ENCODE results near the gene BTAF1. TPM values are rescaled to one million over a fixed set of nuclear protein-coding genes. Genes with fewer than 3 reads are reported as not detected.
A peak's percentile ranks its signal among the peaks of the same experiment; 100 is the strongest.

BTAF1 gene
- total RNA-seq, 1 experiment from 2014 or later, result 49.6 TPM

DNA sequence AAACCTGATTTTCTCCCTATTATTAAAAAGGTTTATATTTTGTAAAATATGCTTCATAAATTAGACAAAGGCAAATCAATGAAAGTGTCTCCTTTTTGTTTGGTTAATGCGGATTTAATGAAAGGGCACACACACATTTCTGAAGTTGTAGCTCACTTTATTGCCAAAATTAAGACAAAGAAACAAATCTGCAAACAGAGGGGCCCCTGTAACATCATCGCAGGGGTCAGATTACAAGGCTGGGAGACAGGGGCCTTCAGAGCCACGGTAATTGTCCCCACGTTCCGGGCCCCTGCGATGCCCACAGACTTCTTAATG, 36.7 kb upstream of the BTAF1 start (continued):
- TF ChIP-seq PREB (CRISPR knock-in tag; IDR thresholded peaks at IDR 0.05; ENCODE audit: borderline replicate concordance) (no peak), GABPB1 (CRISPR knock-in tag; IDR thresholded peaks at IDR 0.05) (no peak), ZNF532 (CRISPR knock-in tag; IDR thresholded peaks at IDR 0.05; ENCODE audit: borderline replicate concordance) (no peak), FOXP1 (CRISPR knock-in tag; IDR thresholded peaks at IDR 0.05; ENCODE audit: borderline replicate concordance) (no peak), SMAD3 (CRISPR knock-in tag; IDR thresholded peaks at IDR 0.05; ENCODE audit: borderline replicate concordance) (no peak), ZNF512 (CRISPR knock-in tag; IDR thresholded peaks at IDR 0.05; ENCODE audit: borderline replicate concordance) (no peak), ZNF263 (CRISPR knock-in tag; IDR thresholded peaks at IDR 0.05; ENCODE audit: low read depth) (no peak)

DNA sequence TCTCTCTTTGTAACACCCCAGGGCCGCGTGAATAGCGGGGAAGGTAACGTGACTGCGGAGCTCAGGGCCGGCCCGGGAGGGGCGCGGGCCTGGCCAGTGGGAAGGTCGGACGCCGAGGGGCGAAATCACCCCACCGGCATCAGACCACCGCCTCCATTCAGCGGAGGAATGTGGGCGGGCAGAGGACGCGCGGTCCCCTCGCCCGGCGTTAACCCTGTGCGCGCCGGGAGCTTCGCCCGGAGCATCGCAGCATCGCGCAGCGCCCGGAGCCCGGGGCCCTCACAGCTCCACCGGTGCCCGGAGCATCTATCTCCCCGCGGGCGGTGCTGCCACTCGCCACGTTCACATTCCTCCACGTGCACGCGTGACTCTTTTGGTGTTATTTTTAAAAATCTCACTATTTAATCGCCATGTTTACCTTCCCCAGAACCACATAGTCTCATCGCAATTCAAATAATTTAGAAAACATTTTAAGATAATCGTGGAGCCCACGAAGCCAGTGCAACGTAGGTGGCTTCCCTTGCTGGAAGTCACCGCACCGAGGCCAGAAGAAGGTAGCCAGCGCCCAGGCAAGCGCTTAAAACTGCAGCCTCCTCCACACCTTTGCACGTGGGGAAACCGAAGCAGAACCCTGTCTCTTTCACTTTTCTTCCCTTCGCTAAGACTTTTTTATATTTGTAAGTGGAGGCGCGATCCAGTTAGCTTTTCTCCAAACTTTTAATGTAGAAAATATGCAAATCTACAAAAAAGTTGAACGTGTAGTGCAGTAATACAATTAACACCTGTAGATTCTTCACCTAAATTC, 36.1 kb upstream of the BTAF1 start:
- ChIA-PET CTCF (interaction anchor here (0.6 to 2.5 kb wide), 5 partner anchors 16 to 41 kb away, joined by 3 to 12 read pairs (median 5); no protein-coding TSS in a partner anchor), POLR2A (interaction anchor here (1.0 to 1.9 kb wide), 8 partner anchors 13 to 91 kb away, joined by 3 to 18 read pairs (median 5); partner anchors contain the start of genes BTAF1, FGFBP3 and TNKS2)
- peak; percentile 92 for DNase-seq (ENCODE audit: low spot score)
- peak overlapping the region; percentile 66 for H3K4me3 Mint-ChIP-seq
- peak overlapping the region; percentile 99 for H3K27ac Mint-ChIP-seq
- peak; percentile 92 for ATAC-seq
- no peaks in the 10 kb centered on the region for H3K36me3 Mint-ChIP-seq
- peaks cover 61% of the 10 kb centered on the region for H3K4me1 Mint-ChIP-seq
- H3K9me3 Mint-ChIP-seq, result no peaks in the 10 kb centered on the region
- no peaks in the 10 kb centered on the region for H3K27me3 Mint-ChIP-seq (ENCODE audit: low read depth)
- TF ChIP-seq TP53 (CRISPR knock-in tag; IDR thresholded peaks at IDR 0.05) (no peak), TCF7 (CRISPR knock-in tag; IDR thresholded peaks at IDR 0.05; ENCODE audit: low read depth) (no peak; the same call in 1 of the 2 replicates), SMAD4 (CRISPR knock-in tag; IDR thresholded peaks at IDR 0.05) (peak; percentile 33; the same call in 1 of the 2 replicates), SOX15 (CRISPR knock-in tag; IDR thresholded peaks at IDR 0.05) (no peak), FOXP1 (CRISPR knock-in tag; IDR thresholded peaks at IDR 0.05; ENCODE audit: borderline replicate concordance) (peak; percentile 91), ZNF317 (CRISPR knock-in tag; IDR thresholded peaks at IDR 0.05; ENCODE audit: borderline replicate concordance, low read depth) (peak; percentile 23; the same call in 1 of the 2 replicates), CBFB (CRISPR knock-in tag; IDR thresholded peaks at IDR 0.05; ENCODE audit: low read depth) (peak; percentile 95), SMAD3 (CRISPR knock-in tag; IDR thresholded peaks at IDR 0.05; ENCODE audit: borderline replicate concordance) (no peak), TEAD1 (CRISPR knock-in tag; IDR thresholded peaks at IDR 0.05) (peak; percentile 98), MYBL2 (CRISPR knock-in tag; IDR thresholded peaks at IDR 0.05) (peak; percentile 91), NR2C2 (CRISPR knock-in tag; IDR thresholded peaks at IDR 0.05) (no peak), CREB1 (CRISPR knock-in tag; IDR thresholded peaks at IDR 0.05) (peak; percentile 47), NFATC4 (CRISPR knock-in tag; IDR thresholded peaks at IDR 0.05) (no peak)
- TF ChIP-seq, protein P1, sequence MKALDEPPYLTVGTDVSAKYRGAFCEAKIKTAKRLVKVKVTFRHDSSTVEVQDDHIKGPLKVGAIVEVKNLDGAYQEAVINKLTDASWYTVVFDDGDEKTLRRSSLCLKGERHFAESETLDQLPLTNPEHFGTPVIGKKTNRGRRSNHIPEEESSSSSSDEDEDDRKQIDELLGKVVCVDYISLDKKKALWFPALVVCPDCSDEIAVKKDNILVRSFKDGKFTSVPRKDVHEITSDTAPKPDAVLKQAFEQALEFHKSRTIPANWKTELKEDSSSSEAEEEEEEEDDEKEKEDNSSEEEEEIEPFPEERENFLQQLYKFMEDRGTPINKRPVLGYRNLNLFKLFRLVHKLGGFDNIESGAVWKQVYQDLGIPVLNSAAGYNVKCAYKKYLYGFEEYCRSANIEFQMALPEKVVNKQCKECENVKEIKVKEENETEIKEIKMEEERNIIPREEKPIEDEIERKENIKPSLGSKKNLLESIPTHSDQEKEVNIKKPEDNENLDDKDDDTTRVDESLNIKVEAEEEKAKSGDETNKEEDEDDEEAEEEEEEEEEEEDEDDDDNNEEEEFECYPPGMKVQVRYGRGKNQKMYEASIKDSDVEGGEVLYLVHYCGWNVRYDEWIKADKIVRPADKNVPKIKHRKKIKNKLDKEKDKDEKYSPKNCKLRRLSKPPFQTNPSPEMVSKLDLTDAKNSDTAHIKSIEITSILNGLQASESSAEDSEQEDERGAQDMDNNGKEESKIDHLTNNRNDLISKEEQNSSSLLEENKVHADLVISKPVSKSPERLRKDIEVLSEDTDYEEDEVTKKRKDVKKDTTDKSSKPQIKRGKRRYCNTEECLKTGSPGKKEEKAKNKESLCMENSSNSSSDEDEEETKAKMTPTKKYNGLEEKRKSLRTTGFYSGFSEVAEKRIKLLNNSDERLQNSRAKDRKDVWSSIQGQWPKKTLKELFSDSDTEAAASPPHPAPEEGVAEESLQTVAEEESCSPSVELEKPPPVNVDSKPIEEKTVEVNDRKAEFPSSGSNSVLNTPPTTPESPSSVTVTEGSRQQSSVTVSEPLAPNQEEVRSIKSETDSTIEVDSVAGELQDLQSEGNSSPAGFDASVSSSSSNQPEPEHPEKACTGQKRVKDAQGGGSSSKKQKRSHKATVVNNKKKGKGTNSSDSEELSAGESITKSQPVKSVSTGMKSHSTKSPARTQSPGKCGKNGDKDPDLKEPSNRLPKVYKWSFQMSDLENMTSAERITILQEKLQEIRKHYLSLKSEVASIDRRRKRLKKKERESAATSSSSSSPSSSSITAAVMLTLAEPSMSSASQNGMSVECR (CRISPR knock-in tag; IDR thresholded peaks at IDR 0.05; ENCODE audit: borderline replicate concordance), result no peak
- TF ChIP-seq, protein P2, sequence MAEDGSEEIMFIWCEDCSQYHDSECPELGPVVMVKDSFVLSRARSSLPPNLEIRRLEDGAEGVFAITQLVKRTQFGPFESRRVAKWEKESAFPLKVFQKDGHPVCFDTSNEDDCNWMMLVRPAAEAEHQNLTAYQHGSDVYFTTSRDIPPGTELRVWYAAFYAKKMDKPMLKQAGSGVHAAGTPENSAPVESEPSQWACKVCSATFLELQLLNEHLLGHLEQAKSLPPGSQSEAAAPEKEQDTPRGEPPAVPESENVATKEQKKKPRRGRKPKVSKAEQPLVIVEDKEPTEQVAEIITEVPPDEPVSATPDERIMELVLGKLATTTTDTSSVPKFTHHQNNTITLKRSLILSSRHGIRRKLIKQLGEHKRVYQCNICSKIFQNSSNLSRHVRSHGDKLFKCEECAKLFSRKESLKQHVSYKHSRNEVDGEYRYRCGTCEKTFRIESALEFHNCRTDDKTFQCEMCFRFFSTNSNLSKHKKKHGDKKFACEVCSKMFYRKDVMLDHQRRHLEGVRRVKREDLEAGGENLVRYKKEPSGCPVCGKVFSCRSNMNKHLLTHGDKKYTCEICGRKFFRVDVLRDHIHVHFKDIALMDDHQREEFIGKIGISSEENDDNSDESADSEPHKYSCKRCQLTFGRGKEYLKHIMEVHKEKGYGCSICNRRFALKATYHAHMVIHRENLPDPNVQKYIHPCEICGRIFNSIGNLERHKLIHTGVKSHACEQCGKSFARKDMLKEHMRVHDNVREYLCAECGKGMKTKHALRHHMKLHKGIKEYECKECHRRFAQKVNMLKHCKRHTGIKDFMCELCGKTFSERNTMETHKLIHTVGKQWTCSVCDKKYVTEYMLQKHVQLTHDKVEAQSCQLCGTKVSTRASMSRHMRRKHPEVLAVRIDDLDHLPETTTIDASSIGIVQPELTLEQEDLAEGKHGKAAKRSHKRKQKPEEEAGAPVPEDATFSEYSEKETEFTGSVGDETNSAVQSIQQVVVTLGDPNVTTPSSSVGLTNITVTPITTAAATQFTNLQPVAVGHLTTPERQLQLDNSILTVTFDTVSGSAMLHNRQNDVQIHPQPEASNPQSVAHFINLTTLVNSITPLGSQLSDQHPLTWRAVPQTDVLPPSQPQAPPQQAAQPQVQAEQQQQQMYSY (CRISPR knock-in tag; IDR thresholded peaks at IDR 0.05), result no peak
